GM13977 (cell line): ENCODE results near the gene FAM13A.

ENCODE experiments used
- DNase-seq: peaks from one replicate; pipeline ENCODE4 v3.0.0; 2012; ENCODE audit warnings: low spot score
- CTCF ChIP-seq: IDR thresholded peaks from 2 replicates; pipeline ENCODE4 v1.5.1; 2012; ENCODE audit warnings: mild to moderate bottlenecking, control low read depth; ENCODE audit not compliant: insufficient read depth; ENCODE audit errors: extremely low read depth, missing control alignments
- in situ Hi-C: fragments of 300-500 bp; cut with MboI; formaldehyde crosslinking; loops from one replicate; pipeline ENCODE4 v1.12.0; 2022; ENCODE audit warnings: low sequenced_read_pairs, low pct_unique_long_range_greater_than_20kb, mixed read lengths, inconsistent platforms; ENCODE audit not compliant: unreplicated experiment

FAM13A gene

GRCh38 chr4:88690355-88690754 is 366.6 kb downstream of the FAM13A start:
- DNase-seq, result no peak
- no peak for TF ChIP-seq CTCF
- in situ Hi-C loops, result no loop called here

- in situ Hi-C loops, result no loop called here
- DNase-seq, result no peak
- no peak for TF ChIP-seq CTCF
Measured at GRCh38 chr4:88681209-88681608, 375.8 kb downstream of the FAM13A start.
